GM12875 (cell line): ENCODE data around the gene OSBPL2.

Experiments used
- H3K4me3 ChIP-seq: one replicate; pipeline ENCODE4 v1.5.1; 2011; ENCODE audit warnings: low read depth, low read length, control low read depth
- CTCF ChIP-seq: IDR thresholded peaks from 2 replicates; pipeline ENCODE4 v1.5.1; 2011; ENCODE audit warnings: low read depth, mild to moderate bottlenecking, control low read depth, inconsistent platforms, low read length, moderate library complexity, borderline replicate concordance; ENCODE audit not compliant: insufficient read depth

OSBPL2 gene

DNA sequence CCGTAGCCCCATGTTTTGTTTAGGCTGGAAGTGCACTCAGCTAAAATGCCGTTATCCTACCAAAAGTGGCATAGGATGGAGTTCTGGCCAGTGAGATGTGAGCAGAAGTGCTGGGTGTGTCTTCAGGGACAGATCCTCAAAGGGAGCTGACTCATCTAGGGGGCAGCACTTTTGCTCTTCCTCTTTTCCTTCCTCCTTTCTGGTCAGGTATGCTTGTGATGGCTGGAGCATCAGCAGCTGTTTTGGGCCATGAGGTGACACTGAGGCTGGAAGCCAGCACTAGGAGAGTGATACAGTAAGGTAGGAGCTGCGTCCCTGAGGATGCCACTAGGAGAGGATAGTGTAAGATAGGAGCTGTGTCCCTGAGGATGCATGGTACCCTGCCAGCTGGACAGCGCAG, 4.6 kb upstream of the OSBPL2 start:
- no peak overlapping the region for H3K4me3 ChIP-seq
- TF ChIP-seq CTCF: no peak

- no peak overlapping the region for H3K4me3 ChIP-seq
- TF ChIP-seq CTCF: no peak
These were observed 4.0 kb upstream of the OSBPL2 start for GRCh38 chr20:62234339-62234738.

DNA sequence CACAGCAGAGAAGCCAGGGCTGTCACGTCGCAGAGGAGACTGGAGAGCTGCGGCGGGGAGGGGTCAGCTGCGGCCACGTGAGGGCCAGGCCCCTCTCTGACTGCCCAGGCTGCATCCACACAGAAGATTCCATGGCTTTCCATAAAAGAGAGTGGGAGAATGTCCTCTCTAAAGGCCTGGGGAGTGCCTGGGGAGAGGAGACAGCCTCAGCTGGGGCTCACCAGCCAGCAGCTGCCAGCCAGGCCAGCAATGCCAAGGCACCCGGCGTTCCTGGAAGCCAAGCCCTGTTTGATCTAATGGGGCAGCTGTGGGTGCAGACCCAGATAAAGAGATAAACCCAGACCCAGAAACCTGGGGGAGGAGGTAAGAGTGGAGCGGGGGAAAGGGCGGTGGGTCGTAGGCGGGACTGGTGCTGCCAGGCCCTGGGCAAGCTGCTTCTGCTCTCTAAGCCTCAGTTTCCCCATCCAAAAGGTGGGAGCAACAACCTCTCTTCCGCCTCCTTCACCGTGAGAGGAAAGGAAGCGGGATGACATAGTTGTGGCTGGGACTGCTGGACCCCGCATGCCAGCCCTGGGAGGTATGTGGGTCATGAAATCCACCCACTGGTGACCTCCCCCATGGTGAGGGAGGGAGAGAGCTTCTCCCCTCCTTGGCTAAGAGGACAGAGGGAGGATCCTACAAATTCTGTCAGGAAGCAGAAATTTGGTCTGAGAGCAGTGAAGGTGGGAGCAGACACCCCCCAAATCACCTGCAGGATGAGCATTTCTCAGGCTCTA, 3.1 kb upstream of the OSBPL2 start:
- no peak overlapping the region for H3K4me3 ChIP-seq
- no peak for TF ChIP-seq CTCF

DNA sequence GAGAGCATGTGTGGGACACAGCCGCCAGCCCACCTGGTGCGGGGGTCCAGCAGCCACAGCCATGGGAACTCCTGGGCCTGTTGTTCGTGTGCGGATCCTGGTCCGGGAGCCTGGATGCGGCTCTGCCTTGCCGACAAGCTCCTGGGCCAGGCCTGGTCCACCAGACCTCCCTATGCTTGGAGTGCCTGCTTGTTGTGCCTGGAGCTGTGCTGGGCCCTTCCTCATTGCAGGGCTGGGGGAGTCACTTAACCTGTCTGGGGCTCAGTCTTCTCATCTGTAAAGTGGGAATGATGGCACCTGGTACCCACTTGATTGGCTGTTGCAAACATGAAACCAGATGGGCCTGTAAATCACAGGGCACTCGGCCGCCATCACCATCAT, 2.6 kb upstream of the OSBPL2 start:
- TF ChIP-seq CTCF: no peak
- H3K4me3 ChIP-seq: no peak overlapping the region

DNA sequence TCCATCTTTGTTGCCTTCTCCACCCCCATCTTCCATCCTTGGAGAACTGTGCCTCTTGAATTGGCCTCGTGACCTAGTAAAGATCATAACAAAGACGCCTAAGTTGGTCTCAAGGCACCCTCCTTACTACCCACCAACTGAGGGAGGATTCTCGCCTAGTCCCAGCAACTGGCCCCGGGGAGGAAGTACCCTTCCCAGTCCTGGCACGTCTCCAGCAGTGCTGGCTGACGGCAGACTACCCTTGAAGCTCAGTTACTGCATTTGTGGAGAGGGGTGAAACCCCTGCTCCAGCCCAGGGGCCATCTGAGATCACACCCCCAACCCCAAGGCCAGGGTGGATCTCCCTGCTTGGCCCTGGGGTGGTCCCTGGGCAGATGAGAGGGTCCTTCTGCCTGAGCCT, 2.1 kb upstream of the OSBPL2 start:
- no peak overlapping the region for H3K4me3 ChIP-seq
- no peak for TF ChIP-seq CTCF

- no peak overlapping the region for H3K4me3 ChIP-seq
- TF ChIP-seq CTCF: no peak
These were observed 1.4 kb upstream of the OSBPL2 start for GRCh38 chr20:62236766-62237513.

- H3K4me3 ChIP-seq: no peak overlapping the region
These were observed 864 bp upstream of the OSBPL2 start for GRCh38 chr20:62237514-62237800.

More at GRCh38 chr20:62237514-62237800, 864 bp upstream of the OSBPL2 start:
- TF ChIP-seq CTCF: no peak
